H9 (cell line): ENCODE measurements around the gene ABHD13. TPM values are rescaled to one million over a fixed set of nuclear protein-coding genes. Genes with fewer than 3 reads are reported as not detected.

Source experiments
- DNase-seq: peaks from one replicate; pipeline ENCODE4 v3.0.0-alpha.2; 2017
- H2AFZ ChIP-seq: one replicate; pipeline ENCODE4 v1.6.1; 2013; ENCODE audit warnings: mild to moderate bottlenecking, low read length, control low read depth, moderate library complexity
- H2AK5ac ChIP-seq: 2 replicates; pipeline ENCODE4 v1.6.1; 2013; ENCODE audit warnings: low read length, control low read depth, mixed read lengths; ENCODE audit not compliant: insufficient read length
- H2BK120ac ChIP-seq: one replicate; pipeline ENCODE4 v1.6.1; 2013; ENCODE audit warnings: low read depth, mild to moderate bottlenecking, low read length, control low read depth, inconsistent platforms; ENCODE audit not compliant: poor library complexity, severe bottlenecking
- H2BK12ac ChIP-seq: 2 replicates; pipeline ENCODE4 v1.6.1; 2013; ENCODE audit warnings: low read length, control low read depth, mixed read lengths, low read depth; ENCODE audit not compliant: insufficient read length
- H2BK15ac ChIP-seq: 2 replicates; pipeline ENCODE4 v1.6.1; 2013; ENCODE audit warnings: low read depth, low read length, control low read depth
- H2BK20ac ChIP-seq: one replicate; pipeline ENCODE4 v1.6.1; 2013; ENCODE audit warnings: low read depth, mild to moderate bottlenecking, low read length, control low read depth, inconsistent platforms; ENCODE audit not compliant: poor library complexity, severe bottlenecking
- H2BK5ac ChIP-seq: 2 replicates; pipeline ENCODE4 v1.6.1; 2013; ENCODE audit warnings: low read length, control low read depth, mixed read lengths; ENCODE audit not compliant: insufficient read length
- H3K14ac ChIP-seq: 2 replicates; pipeline ENCODE4 v1.6.1; 2013; ENCODE audit warnings: low read length, control low read depth; ENCODE audit not compliant: insufficient read depth
- H3K18ac ChIP-seq: 2 replicates; pipeline ENCODE4 v1.6.1; 2013; ENCODE audit warnings: low read depth, mild to moderate bottlenecking, mixed read lengths, low read length, control low read depth; ENCODE audit not compliant: insufficient read length
- H3K23ac ChIP-seq: 2 replicates; pipeline ENCODE4 v1.6.1; 2013; ENCODE audit warnings: low read length, control low read depth, mixed read lengths, low read depth; ENCODE audit not compliant: insufficient read length
- H3K23me2 ChIP-seq: 2 replicates; pipeline ENCODE4 v1.6.1; 2013; ENCODE audit warnings: low read depth, mild to moderate bottlenecking, mixed read lengths, low read length, control low read depth; ENCODE audit not compliant: insufficient read length, poor library complexity, severe bottlenecking
- H3K27ac ChIP-seq: 2 replicates; pipeline ENCODE4 v1.5.1; 2013; ENCODE audit warnings: low read length, control low read depth, mixed read lengths, low read depth; ENCODE audit not compliant: insufficient read length
- H3K27me3 ChIP-seq: 2 replicates; pipeline ENCODE4 v1.6.1; 2013; ENCODE audit warnings: low read length, control low read depth, inconsistent platforms; ENCODE audit not compliant: insufficient read depth
- H3K4ac ChIP-seq: 2 replicates; pipeline ENCODE4 v1.6.1; 2013; ENCODE audit warnings: low read depth, mild to moderate bottlenecking, control low read depth, inconsistent platforms, low read length, moderate library complexity
- H3K4me1 ChIP-seq: 2 replicates; pipeline ENCODE4 v1.6.1; 2013; ENCODE audit warnings: low read length, control low read depth, inconsistent platforms; ENCODE audit not compliant: insufficient read depth
- H3K4me2 ChIP-seq: 2 replicates; pipeline ENCODE4 v1.6.1; 2013; ENCODE audit warnings: low read length, control low read depth, mixed read lengths; ENCODE audit not compliant: insufficient read length, insufficient read depth
- H3K56ac ChIP-seq: 2 replicates; pipeline ENCODE4 v1.6.1; 2013; ENCODE audit warnings: low read depth, mild to moderate bottlenecking, mixed read lengths, low read length, control low read depth; ENCODE audit not compliant: insufficient read length
- H3K79me1 ChIP-seq: 2 replicates; pipeline ENCODE4 v1.6.1; 2013; ENCODE audit warnings: low read depth, mild to moderate bottlenecking, moderate library complexity, low read length, control low read depth, inconsistent platforms; ENCODE audit not compliant: insufficient read depth, poor library complexity, severe bottlenecking
- H3K79me2 ChIP-seq: 2 replicates; pipeline ENCODE4 v1.6.1; 2013; ENCODE audit warnings: low read length, control low read depth, inconsistent platforms; ENCODE audit not compliant: insufficient read depth
- H3K9ac ChIP-seq: 2 replicates; pipeline ENCODE4 v1.6.1; 2013; ENCODE audit warnings: low read length, control low read depth, mixed read lengths; ENCODE audit not compliant: insufficient read length; ENCODE audit errors: extremely low read depth
- H3K9me3 ChIP-seq: one replicate; pipeline ENCODE4 v1.6.1; 2013; ENCODE audit warnings: low read depth, low read length, inconsistent platforms; ENCODE audit not compliant: control insufficient read depth
- H3T11ph ChIP-seq: one replicate; pipeline ENCODE4 v1.6.1; 2013; ENCODE audit warnings: mild to moderate bottlenecking, low read length, control low read depth, inconsistent platforms
- H4K20me1 ChIP-seq: one replicate; pipeline ENCODE4 v1.6.1; 2013; ENCODE audit not compliant: control insufficient read depth, insufficient read length, insufficient read depth
- H4K5ac ChIP-seq: 2 replicates; pipeline ENCODE4 v1.6.1; 2013; ENCODE audit warnings: low read depth, mild to moderate bottlenecking, mixed read lengths, low read length, control low read depth; ENCODE audit not compliant: insufficient read length
- H4K8ac ChIP-seq: replicated peaks from 2 replicates; pipeline ENCODE4 v1.6.1; 2013; ENCODE audit warnings: low read length, control low read depth, mixed read lengths, low read depth; ENCODE audit not compliant: insufficient read length
- H4K91ac ChIP-seq: 2 replicates; pipeline ENCODE4 v1.6.1; 2013; ENCODE audit warnings: low read depth, mild to moderate bottlenecking, moderate library complexity, mixed read lengths, low read length, control low read depth; ENCODE audit not compliant: insufficient read length
- H3K27ac Mint-ChIP-seq, 3 experiments: 2 replicates in 2 of 3; 3 replicates in 1 of 3; pipeline ENCODE4 v1.8.0; 2020 to 2021; ENCODE audit warnings: mixed read lengths in 3 of 3, mild to moderate bottlenecking in 1 of 3, moderate library complexity in 1 of 3
- H3K27me3 Mint-ChIP-seq: 2 replicates; pipeline ENCODE4 v1.8.0; 2021; ENCODE audit warnings: low read depth, mild to moderate bottlenecking, moderate library complexity, mixed read lengths
- H3K36me3 Mint-ChIP-seq, 3 experiments: 2 replicates in 2 of 3; 3 replicates in 1 of 3; pipeline ENCODE4 v1.8.0; 2020 to 2021; ENCODE audit warnings: low read depth in 3 of 3, mixed read lengths in 3 of 3; ENCODE audit not compliant: insufficient read depth in 1 of 3
- H3K4me1 Mint-ChIP-seq, 2 experiments: 2 replicates each; pipeline ENCODE4 v1.8.0; 2020; ENCODE audit warnings: mixed read lengths in 2 of 2
- H3K4me3 Mint-ChIP-seq, 2 experiments: 2 replicates in 1 of 2; 3 replicates in 1 of 2; pipeline ENCODE4 v1.8.0; 2020 to 2021; ENCODE audit warnings: mild to moderate bottlenecking in 2 of 2, mixed read lengths in 2 of 2, moderate library complexity in 1 of 2
- H3K9me3 Mint-ChIP-seq, 2 experiments: 2 replicates in 1 of 2; 3 replicates in 1 of 2; pipeline ENCODE4 v1.8.0; 2020; ENCODE audit warnings: mild to moderate bottlenecking in 2 of 2, mixed read lengths in 2 of 2, moderate library complexity in 1 of 2
- WGBS: extraction: QIAGEN DNeasy Blood & Tissue Kit; methylation state at CpG from one replicate; pipeline ENCODE4 v1.1.7; 2013; ENCODE audit warnings: missing lambda C conversion rate, low lambda C conversion rate, mixed read lengths; ENCODE audit not compliant: insufficient read length; ENCODE audit errors: extremely low coverage; 5-methylcytosine and 5-hydroxymethylcytosine counted together
- total RNA-seq: library from RNA; stranded (reverse); gene quantifications from 2 replicates; pipeline ENCODE4 v1.2.1, GENCODE V29; 2021
- TF ChIP-seq, protein P1 (sequence below): fragments of 200-600 bp; sonication (generic); conservative IDR thresholded peaks from 3 replicates; pipeline ENCODE4 v1.8.0; 2021; ENCODE audit warnings: antibody characterized with exemption, mild to moderate bottlenecking

ABHD13 gene
- total RNA-seq, 1 experiment from 2014 or later = 6.2 TPM

DNA sequence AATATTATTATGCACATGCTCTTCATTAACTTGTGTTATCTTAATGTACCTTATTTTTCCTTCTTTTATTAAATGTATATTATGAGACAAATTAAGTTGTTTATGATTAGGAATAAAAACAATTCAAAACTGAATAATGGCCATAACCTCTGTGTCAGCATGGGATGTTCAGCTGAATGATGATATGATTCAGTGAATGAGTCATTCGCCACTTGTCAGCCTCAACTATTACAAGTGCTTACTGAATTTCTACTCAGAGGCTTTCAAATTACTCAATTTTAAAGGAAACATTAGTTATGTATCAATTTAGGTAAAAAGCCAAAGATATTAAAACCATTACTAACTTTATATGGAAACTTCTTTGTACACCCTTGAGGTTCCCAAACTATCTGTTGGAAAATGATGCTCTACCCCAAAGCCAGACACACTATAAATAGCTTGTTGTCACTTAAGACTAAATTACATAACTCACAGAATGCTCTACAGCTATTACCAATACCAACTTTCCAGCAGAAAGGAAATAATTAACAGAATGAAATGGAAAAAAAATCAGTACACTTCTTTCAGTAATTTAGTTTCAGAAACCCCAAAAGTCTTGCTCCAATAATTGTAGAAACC, 17.3 kb upstream of the ABHD13 start:
- no peaks in the 10 kb centered on the region for H3K79me2 ChIP-seq
- no peak overlapping the region for H2BK15ac ChIP-seq
- no peak overlapping the region for H4K5ac ChIP-seq
- Mint-ChIP-seq H3K36me3 (peaks cover 0 to 4% (median 0%) of the 10 kb centered on the region in 3 experiments; a peak in 1 of 7 replicates), H3K27me3 (no peaks in the 10 kb centered on the region), H3K4me1 (peaks cover 2 to 4% of the 10 kb centered on the region in 2 experiments; a peak in 1 of 4 replicates), H3K4me3 (no peak overlapping the region), H3K9me3 (peaks cover 6% of the 10 kb centered on the region in 2 experiments; a peak in 3 of 5 replicates), H3K27ac (no peak overlapping the region)
- no peak overlapping the region for H3K14ac ChIP-seq
- H3K27ac ChIP-seq = no peak overlapping the region
- no CpG with 5 or more reads among the region's 1 CpG for WGBS
- H3K23me2 ChIP-seq = no peaks in the 10 kb centered on the region
- no peak overlapping the region for H2AFZ ChIP-seq
- no peak overlapping the region for H3K23ac ChIP-seq
- H3K9ac ChIP-seq = no peak overlapping the region
- H3K56ac ChIP-seq = no peak overlapping the region
- no peak overlapping the region for H3K4me2 ChIP-seq
- no peaks in the 10 kb centered on the region for H3K4me1 ChIP-seq
- H4K8ac ChIP-seq = no peak overlapping the region
- TF ChIP-seq, protein P1, sequence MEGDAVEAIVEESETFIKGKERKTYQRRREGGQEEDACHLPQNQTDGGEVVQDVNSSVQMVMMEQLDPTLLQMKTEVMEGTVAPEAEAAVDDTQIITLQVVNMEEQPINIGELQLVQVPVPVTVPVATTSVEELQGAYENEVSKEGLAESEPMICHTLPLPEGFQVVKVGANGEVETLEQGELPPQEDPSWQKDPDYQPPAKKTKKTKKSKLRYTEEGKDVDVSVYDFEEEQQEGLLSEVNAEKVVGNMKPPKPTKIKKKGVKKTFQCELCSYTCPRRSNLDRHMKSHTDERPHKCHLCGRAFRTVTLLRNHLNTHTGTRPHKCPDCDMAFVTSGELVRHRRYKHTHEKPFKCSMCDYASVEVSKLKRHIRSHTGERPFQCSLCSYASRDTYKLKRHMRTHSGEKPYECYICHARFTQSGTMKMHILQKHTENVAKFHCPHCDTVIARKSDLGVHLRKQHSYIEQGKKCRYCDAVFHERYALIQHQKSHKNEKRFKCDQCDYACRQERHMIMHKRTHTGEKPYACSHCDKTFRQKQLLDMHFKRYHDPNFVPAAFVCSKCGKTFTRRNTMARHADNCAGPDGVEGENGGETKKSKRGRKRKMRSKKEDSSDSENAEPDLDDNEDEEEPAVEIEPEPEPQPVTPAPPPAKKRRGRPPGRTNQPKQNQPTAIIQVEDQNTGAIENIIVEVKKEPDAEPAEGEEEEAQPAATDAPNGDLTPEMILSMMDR = no peak
- no peak overlapping the region for H4K91ac ChIP-seq
- no peaks in the 10 kb centered on the region for H3K27me3 ChIP-seq
- no peak overlapping the region for H2BK5ac ChIP-seq
- no peaks in the 10 kb centered on the region for H3K9me3 ChIP-seq
- no peak overlapping the region for H2BK12ac ChIP-seq
- no peak overlapping the region for H2BK120ac ChIP-seq
- H3K4ac ChIP-seq = no peak overlapping the region
- no peaks in the 10 kb centered on the region for H4K20me1 ChIP-seq
- H3K18ac ChIP-seq = no peak overlapping the region
- no peak overlapping the region for H2BK20ac ChIP-seq
- no peak overlapping the region for H3T11ph ChIP-seq
- no peak for DNase-seq
- H2AK5ac ChIP-seq = no peak overlapping the region
- H3K79me1 ChIP-seq = no peaks in the 10 kb centered on the region
